KBM-7 (cell line): Measurements from ENCODE around the gene JAK1.
"Not testable (repeated sequence)": the region's sequence is repeated elsewhere in the genome, so short reads cannot be mapped to it uniquely, and the experiment has no call there.

Experiments used
- DNase-seq: peaks from one replicate; pipeline ENCODE4 v3.0.0-alpha.2; 2015
- in situ Hi-C: fragments of 300-500 bp; cut with MboI; formaldehyde crosslinking; loops from 2 replicates; pipeline ENCODE4 v1.14.3; 2020; ENCODE audit warnings: low sequenced_read_pairs, low pct_unique_long_range_greater_than_20kb, mixed read lengths

The JAK1 gene

GRCh38 chr1:64834734-64835133 lies 131.6 kb downstream of the JAK1 start:
- DNase-seq: no peak
- in situ Hi-C loops: loop anchor here (25.0 kb wide), 1 partner anchor 572 kb away; no protein-coding TSS in a partner anchor

- no peak for DNase-seq
- in situ Hi-C loops: loop anchor here (25.0 kb wide), 1 partner anchor 568 kb away; no protein-coding TSS in a partner anchor
These were observed 136.2 kb downstream of the JAK1 start for GRCh38 chr1:64830030-64830651.

DNA sequence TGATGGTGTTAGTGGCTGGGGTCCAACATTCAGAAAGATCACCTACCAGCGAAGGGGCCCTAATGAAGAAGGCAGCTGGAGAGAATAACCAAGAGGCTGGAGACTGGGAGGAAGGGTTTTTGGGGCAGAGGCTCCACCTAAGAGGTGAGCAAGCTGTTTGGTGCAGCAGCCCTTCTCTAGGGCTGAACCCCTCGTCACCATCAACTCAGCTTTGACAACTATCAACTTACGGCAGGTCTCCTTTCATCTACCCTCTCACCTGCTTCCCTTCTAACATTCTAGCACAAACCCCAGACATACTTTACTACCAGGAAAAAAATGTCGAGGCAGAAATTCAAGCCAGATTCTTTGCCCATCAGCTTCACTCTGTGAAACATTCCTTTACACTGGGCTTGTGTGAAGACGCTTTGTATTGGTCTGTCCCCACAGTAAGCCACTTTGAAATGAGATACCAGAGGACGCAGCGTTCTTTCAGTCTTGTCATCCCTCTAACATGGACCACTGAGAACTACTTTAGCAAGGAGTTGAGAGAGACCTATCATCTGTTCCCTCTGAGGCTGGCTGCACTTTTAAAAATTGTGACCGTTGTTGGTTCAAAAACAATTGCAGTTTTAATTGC lies 136.8 kb downstream of the JAK1 start:
- in situ Hi-C loops: loop anchor here (25.0 kb wide), 1 partner anchor 567 kb away; no protein-coding TSS in a partner anchor
- no peak for DNase-seq

DNA sequence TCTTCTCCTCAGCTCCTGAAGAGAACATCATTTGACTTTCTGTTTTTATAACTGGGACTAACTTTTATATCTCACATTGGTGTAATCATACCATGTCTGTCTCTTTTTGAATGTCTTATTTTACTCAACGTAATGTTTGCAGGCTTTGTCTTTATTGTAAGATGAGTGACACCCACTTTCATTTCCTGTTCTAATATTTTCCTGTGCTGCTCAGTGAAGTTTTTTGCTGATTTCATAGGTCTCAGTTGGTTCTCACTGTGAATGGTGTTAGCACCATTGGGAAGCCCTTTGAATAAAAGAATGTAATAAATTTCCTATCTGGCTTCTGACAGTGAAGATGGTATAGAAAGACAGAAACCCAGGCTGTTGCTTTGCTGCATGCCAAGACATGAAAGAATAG lies 137.5 kb downstream of the JAK1 start:
- in situ Hi-C loops: loop anchor here (25.0 kb wide), 1 partner anchor 567 kb away; no protein-coding TSS in a partner anchor

DNA sequence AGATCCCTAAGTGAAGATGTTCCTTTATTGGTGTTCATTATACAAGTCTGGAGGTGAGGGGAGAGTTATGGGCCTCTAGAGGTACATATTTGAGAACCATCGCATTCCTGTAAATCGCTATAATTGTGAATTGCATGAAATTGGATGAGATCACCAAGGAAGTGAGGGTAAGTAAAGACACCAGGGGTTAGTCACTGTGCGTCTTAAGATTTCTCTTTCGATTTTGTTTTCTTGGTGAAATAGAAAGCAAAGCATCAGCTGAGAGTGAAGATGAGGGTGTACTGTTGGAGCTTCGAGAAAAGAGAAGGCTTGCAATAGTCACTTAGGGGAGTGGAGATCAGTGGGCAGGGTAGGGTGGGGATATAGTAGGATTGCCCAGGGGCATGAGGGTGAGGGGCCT lies 139.4 kb downstream of the JAK1 start:
- in situ Hi-C loops: loop anchor here (25.0 kb wide), 1 partner anchor 565 kb away; no protein-coding TSS in a partner anchor
- DNase-seq: no peak

More for the DNA sequence above, 137.5 kb downstream of the JAK1 start:
- no peak for DNase-seq

DNA sequence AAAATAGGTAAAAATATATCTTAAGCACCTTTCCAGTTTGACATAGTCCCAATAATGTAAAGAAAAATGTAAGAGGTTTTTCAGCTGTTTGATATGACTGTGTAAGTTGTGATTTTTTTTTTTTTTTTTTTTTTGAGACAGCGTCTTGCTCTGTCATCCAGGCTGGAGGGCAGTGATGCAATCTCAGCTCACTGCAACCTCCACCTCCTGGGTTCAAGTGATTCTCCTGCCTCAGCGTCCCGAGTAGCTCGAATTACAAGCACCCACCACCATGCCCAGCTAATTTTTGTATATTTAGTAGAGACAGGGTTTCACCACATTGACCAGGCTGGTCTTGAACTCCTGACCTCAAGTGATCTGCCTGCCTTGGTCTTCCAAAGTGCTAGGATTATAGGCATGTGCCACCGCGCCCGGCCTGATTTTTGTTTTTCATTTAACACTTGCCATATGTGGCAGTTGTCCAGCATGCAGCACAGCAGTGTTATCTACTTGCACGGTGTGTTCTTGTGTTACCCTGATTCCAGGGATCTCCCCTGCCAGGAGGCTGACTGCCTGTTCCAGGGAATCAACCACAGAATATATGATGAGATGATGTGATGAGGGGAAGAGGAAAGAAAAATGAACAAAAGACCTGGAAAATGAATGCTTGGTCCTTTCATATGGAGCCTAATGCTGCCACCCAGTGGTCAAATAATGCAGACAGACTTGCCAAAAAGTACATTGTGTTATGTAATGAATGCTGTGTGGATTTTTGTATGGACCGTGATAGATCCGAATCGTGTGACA lies 142.5 kb downstream of the JAK1 start:
- in situ Hi-C loops: no loop called here

DNA sequence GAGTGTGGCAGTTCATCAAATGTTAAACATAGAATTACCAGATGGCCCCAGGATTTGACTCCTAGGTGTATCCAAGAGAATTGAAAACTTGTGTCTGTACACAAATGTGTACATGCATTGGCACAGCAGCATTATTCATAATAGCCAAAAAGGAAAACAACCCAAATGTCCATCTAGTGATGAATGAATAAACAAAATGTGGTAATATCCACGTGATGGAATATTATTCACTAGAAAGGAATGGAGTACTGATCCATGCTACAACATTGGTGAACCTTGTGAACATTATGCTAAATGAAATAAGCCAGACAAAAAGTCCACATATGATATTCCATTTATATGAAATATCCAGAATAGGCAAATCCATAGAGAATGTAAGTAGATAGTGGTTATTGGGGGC lies 143.7 kb downstream of the JAK1 start:
- DNase-seq: no peak
- in situ Hi-C loops: no loop called here

More for the DNA sequence above, 142.5 kb downstream of the JAK1 start:
- peak; percentile 82 for DNase-seq

DNA sequence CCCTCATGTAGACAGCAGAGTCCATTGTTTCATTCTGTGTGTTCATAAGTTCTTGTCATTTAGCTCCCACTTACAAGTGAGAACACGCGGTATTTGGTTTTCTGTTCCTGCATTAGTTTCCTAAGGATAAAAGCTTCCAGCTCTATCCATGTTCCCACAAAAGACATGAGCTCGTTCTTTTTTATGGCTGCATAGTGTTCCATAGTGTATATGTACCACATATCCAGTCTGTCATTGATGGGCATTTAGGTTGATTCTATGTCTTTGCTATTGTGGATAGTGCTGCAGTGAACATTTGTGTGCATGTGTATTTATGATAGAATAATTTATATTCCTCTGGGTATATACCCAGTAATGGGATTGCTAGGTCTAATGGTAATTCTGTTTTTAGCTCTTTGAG lies 145.8 kb downstream of the JAK1 start:
- in situ Hi-C loops, DNase-seq: not testable (repeated sequence)

DNA sequence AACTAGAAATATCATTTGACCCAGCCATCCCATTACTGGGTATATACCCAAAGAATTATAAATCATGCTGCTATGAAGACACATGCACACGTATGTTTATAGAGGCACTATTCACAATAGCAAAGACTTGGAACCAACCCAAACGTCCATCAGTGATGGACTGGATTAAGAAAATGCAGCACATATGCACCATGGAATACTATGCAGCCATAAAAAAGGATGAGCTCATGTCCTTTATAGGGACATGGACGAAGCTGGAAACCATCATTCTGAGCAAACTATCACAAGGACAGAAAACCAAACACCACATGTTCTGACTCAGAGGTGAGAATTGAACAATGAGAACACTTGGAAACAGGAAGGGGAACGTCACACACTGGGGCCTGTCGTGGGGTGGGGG lies 149.0 kb downstream of the JAK1 start:
- DNase-seq, in situ Hi-C loops: not testable (repeated sequence)

- no peak for DNase-seq
- in situ Hi-C loops: no loop called here
These were observed 151.9 kb downstream of the JAK1 start for GRCh38 chr1:64814427-64814826.

- in situ Hi-C loops: no loop called here
- DNase-seq: no peak
These were observed 155.2 kb downstream of the JAK1 start for GRCh38 chr1:64811131-64811530.

DNA sequence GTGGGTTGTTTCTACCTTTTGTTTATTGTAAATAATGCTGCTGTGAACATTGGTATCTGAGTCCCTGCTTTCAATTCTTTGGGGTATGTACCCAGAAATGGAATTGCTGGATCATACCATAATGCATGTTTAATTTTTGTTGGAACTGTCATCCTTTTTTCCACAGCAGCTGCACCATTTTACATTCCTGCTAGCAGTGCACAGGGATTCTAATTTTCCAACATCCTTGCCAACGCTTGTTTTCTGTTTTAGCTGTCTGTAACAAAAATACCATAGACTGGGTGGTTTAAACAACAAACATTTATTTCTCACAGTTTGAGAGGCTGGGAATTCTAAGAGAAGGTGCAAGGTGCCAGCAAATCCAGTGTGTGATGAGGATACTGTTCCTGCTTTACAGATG lies 156.3 kb downstream of the JAK1 start:
- DNase-seq: no peak
- in situ Hi-C loops: no loop called here

DNA sequence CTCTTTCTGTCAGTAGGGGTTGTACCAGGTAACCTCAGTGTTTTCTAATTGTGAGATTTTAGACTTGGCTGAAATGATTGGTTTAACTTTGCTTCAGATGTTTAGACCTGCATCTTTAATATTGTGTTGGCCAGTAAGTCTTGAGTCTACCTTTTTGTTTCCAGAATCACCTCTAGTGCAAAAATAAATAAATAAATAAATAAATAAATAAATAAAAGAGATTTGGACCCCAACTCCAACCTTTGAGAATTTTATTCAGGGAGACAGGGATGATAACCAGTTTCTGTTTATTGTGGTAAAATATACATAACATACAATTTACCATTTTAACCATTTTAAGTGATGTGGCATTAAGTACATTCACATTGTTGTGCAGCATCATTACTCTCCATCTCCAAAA lies 157.0 kb downstream of the JAK1 start:
- no peak for DNase-seq
- in situ Hi-C loops: no loop called here

GRCh38 chr1:64801851-64802523 lies 164.4 kb downstream of the JAK1 start:
- no peak for DNase-seq
- in situ Hi-C loops: no loop called here

GRCh38 chr1:64798872-64799271 lies 167.5 kb downstream of the JAK1 start:
- DNase-seq: no peak
- in situ Hi-C loops: no loop called here

- DNase-seq: no peak
- in situ Hi-C loops: no loop called here
These were observed 175.4 kb downstream of the JAK1 start for GRCh38 chr1:64790832-64791487.
